T-helper 2 cell (primary cell): ENCODE results near the gene DLGAP4.
"Not testable (repeated sequence)": the region's sequence is repeated elsewhere in the genome, so short reads cannot be mapped to it uniquely, and the experiment has no call there.

ENCODE experiments used
- DNase-seq, 5 experiments: peaks; one replicate each; pipeline versions ENCODE4 v3.0.0 to v3.0.0-alpha.2; 2012 to 2022

Gene DLGAP4

DNA sequence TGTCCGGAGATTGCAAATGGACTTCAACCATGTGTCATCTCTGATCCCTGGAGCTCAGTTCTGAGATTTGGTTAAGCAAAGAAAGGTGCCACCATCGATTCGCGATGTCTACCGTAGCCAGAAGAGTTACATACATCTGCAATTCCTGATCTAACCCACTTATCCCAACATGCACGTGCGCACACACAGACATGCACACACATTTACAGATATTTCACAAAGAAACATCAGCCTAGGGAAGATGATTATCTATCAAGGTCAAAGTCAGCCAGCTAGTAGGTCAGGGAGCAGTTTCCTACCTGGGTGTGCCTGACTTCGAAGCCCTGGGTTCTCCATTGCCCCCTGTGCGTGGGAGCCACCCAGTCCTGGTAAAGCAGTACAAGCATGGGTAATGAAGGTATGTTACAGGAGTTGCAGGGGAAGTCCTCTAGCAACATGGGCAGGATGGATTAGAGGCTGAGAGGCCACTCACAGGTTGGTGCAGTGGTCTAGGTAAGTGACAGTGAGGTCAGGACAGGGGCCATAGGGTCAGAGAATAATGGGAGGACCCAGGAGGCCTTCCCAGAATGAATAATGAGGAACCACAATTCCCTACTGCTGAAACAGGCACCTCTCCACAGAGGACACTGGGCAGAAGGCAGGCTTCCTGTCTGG, 150.0 kb downstream of the DLGAP4 start:
- no peak for DNase-seq

DNA sequence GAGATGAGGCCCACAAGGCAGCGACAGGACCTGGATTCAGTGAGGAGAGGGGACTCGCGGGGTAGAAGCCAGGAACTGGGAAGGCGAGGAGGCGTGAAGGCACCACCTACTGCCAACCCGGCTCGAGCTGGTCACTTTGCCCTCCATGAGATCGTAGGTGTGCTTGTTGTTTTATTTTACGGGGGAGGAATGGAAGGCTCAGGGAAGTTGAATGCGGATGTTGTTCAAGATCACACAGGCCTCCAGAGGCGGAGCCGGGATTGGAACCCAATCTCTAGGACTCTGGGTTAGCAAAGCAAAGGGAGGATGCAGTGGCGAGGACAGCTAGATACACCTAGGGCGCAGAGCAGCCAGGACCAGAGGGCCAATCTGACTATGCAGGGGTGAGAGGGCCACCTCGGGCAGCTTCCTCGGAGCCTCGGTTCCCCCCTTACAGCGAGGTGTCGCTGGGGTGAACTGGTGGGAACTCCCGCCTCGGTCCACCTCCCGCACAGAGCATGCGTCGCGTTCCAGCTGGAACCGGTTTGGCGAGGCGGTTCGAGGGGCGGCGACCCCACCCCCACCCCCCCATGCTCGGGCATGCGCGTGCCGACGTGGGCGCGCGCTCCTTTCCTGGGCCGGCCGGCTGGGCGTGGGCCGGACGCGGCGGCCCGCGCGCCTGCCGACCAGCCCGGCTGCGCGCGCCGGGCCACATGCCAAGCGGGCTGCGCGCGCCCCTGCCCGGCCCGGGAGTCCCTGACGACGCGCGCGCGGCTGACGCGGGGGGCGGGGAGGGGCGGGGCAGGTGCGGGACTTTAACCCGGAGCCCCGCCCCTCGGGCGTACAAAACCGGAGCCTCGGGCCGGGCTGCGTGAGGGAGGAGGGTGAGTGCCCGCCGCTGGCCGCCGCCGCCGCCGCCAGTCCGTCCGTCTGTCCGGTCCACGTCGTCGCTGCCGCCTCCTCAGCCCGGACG, 154.8 kb downstream of the DLGAP4 start:
- DNase-seq: peak; percentile 78 to 95 (median 89)

DNA sequence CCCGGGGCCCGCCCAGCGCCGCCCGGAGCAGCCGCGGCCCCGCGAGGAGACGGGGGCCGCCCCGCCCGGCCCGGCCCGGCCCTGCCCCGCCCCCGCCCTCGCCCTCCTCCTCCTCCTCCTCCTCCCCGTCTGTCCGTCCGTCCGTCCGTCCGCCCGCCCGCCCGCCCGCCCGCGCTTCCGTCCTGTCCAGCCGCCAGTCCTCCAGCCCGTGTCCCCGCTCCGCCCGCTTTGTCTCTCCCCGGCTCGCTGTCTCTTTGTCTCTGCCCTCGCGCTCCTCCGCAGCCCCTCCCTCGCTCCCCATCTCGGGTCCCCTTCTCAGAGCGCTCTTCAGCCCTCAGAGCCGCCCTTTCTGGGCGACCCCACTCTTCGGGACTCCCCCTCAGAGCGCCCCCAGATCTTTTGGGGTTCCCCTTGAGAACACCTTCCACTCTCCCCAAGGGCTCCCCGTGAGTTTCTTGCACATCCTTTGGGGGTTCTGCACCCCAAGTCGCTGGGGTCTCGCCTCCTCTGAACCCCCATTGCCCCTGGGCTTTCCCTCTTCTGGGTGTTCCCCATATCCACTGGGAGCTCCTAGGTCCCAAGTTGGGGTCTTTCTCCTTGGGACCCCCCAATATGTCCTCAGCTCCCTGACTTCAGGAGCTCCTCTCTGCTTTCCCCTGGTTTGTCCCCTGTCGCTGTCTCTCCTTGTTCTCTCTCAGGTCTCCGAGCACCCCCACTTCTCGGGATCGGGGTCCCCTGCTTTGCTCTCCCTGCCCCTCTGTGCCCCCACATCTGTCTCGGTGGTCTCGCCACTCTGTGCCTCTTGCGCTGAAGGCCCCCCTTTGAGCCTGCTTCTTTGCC, 155.7 kb downstream of the DLGAP4 start:
- peak in 4 of 5 experiments; percentile 16 to 60 (median 29) for DNase-seq

DNA sequence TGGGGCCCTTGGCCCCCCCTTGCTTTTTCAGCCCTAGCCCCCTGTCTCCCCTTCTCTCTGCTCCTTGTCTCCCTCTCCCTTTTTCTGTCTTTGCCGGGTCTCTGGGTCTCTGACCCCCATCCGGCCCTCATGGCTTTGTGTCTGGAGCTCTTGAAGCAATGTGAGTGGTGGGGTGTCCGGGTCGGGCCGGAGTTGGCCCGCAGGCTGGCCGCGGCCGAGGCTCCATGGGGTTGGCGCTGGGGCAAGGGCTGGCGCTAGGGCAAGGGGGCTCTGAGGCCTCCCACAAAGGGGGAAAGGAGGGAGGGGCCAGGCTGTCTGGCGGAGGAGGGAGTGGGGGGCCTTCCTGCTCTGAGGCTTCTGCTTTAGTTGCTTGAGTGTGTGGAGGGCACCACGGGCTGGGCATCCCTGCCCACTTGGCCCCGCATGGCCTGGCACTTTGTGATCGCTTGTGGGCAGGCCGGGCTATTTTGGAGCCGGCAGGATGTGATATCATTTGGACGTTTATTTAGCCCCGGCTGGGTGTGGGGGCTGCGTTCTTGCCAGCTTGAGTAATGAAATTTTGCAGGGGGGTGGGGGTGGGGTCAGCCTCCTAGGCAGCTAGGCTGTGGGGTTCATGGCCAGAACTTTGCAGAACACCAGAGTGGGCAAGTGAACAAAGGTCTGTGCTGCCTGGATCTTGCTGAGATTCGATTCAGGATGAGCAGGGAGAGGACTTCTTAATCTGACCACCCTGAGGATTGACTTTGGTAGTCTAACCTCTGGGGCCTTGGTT, 156.5 kb downstream of the DLGAP4 start:
- no peak for DNase-seq

DNA sequence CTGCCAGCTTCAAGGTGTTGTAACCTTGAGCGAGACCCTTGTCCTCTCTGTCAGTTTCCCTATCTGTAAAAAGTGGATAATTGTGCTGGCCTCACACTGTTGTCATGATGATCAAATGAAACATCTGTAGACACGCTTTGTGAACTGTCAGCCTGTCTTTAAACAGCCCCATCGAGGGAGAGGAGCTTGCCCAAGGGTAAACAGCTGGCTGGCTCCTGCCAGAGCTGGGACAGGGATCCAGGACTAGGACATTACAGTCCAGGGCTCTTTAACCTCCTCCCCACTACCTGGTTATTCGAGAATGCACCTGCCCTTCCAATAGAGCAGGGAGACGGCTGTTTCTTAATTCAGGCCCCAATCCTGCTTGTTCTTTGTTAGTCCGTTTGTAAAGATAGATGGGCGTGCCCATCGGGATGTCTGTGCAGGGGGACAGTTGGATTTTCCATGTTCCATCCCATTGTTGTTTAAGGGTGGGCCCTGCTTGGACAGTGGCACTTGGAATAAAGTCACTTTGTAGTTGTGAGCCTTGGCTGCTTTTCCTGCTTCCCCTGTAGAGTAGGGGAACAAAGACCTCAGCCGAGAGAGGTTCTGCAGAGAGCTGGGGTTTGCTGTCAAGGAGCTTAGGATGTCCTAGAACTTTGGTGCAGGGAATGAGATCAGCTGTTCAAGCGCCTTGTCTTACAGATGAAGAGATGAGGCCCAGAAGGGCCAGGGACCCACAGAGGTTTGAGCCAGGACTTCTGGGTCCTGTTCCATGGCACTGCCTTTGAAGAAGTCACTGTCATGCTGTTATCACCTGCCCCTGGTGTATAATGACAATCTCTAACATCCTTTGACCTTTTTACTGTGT, 157.3 kb downstream of the DLGAP4 start:
- no peak for DNase-seq

DNA sequence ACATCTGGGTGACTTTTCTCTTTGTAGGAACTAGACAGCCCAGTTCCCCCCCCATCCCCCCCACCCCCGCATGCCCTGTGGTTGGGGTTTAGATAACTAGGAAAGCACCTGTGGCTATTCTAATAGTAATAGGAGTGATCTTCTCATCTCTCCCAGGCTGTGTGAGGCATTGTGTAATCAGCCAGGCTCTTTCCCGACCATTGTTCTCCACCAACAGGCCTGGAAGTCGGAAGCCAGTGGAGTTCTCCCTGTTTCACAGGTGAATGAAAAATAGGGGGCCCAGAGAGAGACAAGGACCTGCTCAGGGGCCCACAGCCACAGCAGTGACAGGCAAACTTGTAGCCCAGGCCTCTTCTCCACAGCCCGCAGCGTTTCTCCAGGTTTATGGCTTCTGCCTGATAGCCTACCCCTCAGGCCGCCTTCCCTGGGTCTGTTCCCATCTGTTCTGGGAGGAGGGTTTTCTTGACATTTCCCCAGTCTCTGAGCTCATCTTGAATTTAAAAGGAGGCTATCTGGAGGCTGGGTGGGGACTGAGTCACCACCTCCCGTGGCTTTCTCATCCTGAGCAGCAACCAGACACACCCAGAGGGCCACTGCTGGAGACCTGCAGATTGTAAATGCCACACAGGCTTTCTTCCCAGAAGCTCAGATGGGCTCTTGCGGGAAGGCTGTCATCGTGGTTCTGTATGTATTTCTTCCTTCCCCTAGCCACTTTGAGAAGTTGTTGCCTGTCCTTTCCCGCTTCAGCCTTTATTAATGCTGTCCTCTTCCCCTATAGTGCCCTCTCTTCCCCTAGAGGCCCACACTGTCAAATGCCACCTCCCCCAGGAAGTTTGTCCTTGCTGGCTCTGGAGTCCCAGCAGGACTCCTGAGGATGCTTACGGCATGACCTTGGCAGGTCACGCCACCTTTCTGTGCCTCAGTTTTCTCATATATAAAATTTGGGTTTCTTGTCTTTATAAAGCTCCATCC, 159.3 kb downstream of the DLGAP4 start:
- DNase-seq: peak in 2 of 5 experiments; percentile 26 to 54

DNA sequence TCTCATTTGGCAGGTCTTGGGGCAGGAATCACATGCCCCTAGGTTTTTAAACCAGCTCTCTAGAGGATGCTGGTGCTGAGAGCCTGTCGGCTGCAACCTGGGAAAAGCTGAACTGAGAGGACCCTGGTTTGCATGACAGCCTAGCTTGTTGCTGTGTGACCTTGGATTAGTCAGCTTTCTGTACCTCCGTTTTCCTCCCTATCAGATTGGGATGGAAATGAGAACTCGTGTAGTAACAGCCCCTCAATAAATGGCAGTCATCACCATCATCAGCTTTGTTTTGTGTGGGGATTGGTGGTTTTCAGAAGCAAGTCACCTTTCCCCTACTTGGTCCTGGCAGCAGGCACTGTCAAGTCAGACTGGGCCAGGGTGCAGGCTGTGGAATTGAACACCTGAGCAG, 159.9 kb downstream of the DLGAP4 start:
- peak in 1 of 5 experiments; percentile 49 for DNase-seq

DNA sequence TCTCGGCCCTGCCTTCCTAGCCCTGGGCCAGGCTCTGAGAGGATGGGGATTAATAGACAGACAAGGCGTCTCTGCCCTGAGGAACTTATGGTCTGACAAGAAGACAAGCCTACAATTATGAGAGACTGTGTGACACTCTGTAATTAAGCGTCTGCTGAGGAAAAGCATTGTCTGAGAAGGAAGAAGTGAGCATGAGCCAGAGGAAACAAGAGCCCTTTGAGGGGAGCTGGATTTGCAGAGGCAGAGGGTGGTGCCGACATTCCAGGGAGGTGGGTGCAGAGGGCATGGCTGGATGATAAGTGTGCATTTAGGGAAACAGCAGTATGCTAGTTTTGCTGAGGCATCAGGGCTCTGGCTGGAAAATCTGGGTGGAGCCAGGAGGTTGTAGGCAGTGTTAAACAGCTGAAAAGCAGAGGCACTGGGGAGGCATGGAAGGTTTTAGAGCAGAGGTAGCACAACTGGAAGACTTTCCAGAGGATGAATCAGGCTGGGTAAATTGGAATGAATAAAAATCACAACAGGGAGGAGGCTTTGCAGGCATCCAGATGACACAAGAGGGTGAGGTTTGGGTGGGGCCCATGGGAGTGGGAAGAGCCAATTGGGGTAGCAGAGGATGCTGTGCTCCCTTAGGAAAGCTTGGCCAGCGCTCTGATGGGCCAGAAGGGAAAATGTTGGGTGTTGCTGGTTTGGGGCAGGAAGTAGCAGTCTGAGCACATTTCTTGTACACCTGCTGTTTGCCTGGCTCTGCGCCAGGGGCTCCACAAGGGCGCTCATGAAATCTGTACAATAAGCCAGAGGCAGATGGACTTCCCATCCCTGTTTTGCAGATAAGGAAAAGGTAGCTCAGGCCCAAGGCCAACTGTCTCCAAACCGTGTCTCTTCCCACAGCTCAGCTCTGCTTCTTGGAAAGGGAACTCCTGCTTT, 161.2 kb downstream of the DLGAP4 start:
- peak in 3 of 5 experiments; percentile 23 to 75 (median 36) for DNase-seq

DNA sequence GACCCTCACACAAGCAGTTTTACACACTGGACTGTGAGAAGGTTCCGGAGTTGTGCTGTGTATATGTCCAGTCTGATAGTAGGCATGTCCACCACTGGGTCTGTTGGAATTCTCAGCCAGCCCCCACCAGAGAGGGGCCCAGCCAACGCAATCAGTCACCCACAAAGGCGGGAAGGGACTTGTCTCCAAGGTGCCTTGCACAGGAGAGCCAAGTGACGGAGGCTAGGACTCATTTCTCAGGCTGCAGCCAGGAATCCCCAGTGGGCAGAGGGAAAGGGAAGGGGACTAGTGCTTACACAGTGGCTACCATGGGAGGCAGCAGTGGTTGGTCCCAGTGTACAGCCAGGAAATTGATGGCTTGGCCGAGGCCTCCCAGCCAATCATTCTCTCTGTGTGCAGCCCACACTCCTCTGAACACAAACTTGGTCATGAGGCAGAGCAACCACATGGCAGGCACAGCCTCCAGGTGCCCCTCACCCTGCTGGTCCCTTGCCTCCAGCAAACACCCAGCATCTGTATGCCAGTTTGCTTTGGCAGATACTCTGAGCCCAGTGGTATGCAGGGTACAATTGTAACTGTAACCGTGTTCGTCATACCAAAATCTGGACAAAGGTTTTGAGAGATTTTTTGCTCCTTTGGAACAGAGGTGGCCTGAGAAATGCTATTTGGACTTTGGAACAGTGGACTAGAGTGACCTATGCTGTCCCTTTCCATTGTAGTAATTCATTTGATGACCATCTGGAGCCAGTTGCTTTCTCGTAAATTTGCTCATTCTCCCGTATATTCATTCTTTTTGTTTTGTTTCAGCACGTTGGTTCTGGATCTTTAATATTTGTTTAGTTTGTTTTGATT, 162.2 kb downstream of the DLGAP4 start:
- DNase-seq: no peak

DNA sequence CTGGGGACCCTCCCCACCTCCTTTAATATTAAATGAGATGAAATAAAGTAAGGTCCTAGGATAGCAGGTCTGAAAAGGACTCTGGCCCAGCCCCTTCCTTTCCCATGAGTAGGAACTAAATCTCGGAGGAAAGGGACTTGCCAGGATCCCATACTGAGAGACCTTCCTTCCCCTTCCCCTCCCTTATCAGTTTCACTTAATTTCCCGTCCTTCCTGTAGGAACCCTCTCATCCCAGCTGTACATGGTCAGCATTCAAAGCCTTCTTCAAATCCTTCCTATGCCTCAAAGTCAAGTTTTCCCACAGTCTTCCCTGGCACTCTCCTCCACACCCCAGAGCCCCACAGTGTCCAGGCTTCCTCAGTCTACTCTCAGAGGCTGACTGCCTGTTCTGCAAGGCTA, 163.8 kb downstream of the DLGAP4 start:
- DNase-seq: no peak

DNA sequence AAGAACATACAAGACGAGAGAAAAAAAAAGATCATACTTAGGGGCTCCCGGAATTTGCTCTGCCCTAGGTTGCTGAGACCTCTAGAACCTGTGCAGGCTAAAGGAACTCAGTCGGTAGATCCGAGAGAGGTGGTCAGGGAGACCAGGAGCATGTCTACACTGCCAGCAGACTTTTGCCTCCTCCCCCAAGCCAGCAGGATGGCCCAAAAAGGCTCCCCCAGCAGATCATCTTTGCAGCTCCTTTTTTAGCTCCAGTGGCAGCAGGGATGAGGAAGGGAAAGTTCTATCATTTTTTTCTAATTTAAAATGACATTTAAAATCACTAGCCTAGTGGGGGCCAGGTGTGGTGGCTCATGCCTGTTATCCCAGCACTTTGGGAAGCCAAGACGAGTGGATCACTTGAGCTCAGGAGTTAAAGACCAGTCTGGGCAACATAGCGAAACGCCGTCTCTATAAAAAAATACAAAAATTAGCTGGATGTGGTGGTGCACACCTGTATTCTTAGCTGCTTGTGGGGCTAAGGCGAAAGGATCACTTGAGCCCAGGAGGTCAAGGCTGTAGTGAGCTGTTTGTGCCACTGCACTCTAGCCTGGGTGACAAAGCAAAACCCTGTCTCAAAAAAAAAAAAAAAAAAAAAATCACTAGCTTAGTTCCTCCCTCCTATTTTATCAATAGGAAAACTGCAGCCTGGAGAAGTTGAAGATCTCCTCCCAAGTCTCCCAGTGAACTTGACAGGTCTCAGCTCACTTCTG, 165.9 kb downstream of the DLGAP4 start:
- no peak for DNase-seq

DNA sequence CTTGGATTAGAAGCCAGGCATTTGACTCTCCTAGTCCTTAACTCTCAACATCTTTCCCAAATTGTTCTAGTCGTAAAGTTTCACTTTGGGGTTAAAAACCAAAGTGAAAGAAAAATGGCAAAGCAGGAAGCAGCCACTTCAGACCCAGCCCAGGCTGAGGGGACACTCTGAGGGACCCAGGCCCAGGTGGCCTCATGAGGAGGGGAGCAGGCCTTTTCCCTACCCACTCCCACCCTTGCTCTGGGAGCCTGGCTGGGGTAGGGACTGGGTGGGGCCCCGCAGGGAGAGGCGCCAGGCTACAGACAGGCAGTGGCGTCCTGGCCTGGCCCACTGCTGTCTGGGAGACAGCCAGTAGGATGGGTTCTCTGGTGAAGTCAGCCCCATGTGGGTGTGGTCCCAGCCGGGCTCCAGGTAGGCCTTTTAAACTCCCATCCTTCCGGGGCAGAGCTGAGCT, 166.5 kb downstream of the DLGAP4 start:
- DNase-seq: peak in 1 of 5 experiments; percentile 42

DNA sequence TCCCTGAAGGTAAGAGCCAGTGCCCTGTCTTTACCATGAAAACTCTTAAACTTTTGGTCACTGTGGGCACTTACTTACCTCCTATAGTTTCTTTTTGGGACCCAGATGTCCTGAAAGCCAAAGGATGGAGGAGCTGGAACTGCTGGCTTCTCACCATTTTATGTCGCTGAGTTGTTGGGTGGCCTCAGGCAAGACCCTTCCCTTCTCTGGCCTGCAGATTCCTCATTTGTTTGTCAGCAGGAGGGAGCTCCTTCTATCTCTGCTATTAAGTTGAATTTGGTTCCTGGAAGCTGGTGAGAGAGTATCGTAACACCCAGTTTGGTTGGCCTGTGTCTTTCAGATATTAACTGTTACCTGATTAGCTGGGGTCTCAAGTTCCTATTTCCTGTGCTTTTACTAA, 167.0 kb downstream of the DLGAP4 start:
- DNase-seq: no peak

DNA sequence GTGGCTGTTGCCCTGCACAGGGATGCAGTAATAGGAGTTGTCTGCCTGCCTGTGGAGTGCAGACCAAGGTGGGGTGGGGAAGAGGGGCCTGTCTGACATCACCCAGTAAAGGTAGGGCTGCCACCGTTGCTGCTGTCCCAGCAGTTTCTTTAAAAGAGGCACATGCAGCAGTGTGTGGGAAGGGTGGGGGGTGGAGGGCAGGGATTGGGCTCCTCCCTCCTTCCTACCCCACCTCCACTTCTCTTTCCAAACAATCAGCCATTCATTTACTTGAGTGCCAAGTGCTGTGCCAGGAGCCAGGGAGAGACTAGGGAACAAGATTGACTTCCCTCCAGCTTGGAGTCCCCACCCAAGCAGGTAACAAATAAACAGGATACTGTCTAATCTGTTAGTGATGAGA, 168.4 kb downstream of the DLGAP4 start:
- no peak for DNase-seq

DNA sequence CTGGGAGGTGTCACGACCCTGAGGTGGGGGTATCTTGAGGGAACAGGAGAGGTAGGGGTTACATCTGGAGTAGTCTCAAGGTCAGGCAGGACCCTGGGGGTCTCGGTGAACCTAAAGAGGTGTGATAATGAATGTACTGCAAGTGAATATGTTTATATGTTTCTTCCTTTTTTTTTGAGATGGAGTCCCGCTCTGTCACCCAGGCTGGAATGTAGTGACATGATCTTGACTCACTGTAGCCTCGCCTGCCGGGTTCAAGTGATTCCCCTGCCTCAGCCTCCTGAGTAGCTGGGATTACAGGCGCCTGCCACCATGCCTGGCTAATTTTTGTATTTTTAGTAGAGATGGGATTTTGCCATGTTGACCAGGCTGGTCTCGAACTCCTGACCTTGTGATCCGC, 168.9 kb downstream of the DLGAP4 start:
- not testable (repeated sequence) for DNase-seq

DNA sequence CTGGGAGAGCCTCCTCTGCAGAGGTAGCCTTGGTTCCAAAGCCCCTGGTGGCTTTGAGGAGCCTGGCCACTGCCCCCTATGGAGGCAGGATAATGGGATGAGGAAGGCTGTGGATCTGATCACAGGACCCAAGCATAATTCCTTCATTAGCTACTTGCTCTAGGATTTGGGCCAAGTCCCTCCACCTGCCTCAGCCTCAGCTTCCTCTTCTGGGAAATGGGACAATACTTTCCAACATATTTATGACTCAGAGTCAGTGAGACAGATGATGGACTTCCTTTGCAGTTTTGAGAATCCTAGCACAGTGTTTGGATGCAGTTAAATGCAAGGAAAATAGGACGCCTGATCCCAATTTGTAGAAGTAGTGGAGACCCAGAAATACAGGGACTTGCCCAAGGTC, 171.3 kb downstream of the DLGAP4 start:
- no peak for DNase-seq
